ENCODE data around the gene PLB1. TPM values are rescaled to one million over a fixed set of nuclear protein-coding genes. Genes with fewer than 3 reads are reported as not detected.
A peak's percentile ranks its signal among the peaks of the same experiment; 100 is the strongest.

The PLB1 gene
- total RNA-seq, 1 donor from 2014 or later: 1.6 TPM

DNA sequence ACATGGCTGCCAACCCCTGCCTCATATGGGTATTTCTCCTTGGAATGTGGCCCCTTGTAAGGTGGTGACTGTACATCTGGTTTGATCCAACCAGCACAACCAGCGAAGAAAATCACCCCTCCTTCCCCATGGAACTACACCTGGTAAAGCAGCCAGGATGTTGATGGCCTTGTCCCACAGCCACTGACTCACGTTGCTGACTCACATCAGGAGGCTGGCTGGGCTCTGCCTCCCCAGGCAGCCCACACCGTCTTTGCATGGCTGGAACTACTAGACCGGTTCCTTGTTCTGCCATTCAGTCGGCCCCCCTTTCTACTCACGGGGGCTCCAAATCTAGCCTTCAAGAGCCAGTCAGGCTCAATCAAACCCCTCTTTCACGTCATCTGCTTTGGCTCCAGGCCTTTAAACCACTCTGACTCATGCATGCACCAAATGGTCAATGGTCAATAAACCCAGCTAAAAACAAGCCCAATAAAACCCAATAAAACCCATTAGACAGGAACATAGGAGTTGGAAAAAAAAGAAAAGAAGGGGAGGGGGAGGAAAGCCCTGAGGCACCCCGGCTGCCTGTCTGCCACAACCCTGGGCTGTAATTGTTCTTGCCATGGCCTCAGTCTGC, 114.8 kb downstream of the PLB1 start:
- peak; percentile 99 for DNase-seq (ENCODE audit: low read depth)
- Histone ChIP-seq H3K36me3 (ENCODE audit: control insufficient read depth, insufficient read depth, low read length) (no peaks in the 10 kb centered on the region), H3K27me3 (ENCODE audit: control insufficient read depth, insufficient read depth, low read length) (no peaks in the 10 kb centered on the region), H3K4me3 (ENCODE audit: low read depth, low read length) (no peak overlapping the region)
- TF ChIP-seq, protein P1, sequence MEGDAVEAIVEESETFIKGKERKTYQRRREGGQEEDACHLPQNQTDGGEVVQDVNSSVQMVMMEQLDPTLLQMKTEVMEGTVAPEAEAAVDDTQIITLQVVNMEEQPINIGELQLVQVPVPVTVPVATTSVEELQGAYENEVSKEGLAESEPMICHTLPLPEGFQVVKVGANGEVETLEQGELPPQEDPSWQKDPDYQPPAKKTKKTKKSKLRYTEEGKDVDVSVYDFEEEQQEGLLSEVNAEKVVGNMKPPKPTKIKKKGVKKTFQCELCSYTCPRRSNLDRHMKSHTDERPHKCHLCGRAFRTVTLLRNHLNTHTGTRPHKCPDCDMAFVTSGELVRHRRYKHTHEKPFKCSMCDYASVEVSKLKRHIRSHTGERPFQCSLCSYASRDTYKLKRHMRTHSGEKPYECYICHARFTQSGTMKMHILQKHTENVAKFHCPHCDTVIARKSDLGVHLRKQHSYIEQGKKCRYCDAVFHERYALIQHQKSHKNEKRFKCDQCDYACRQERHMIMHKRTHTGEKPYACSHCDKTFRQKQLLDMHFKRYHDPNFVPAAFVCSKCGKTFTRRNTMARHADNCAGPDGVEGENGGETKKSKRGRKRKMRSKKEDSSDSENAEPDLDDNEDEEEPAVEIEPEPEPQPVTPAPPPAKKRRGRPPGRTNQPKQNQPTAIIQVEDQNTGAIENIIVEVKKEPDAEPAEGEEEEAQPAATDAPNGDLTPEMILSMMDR (IDR thresholded peaks at IDR 0.05; ENCODE audit: insufficient read depth, low read length, severe bottlenecking): no peak
- peak; percentile 97 for FAIRE-seq

DNA sequence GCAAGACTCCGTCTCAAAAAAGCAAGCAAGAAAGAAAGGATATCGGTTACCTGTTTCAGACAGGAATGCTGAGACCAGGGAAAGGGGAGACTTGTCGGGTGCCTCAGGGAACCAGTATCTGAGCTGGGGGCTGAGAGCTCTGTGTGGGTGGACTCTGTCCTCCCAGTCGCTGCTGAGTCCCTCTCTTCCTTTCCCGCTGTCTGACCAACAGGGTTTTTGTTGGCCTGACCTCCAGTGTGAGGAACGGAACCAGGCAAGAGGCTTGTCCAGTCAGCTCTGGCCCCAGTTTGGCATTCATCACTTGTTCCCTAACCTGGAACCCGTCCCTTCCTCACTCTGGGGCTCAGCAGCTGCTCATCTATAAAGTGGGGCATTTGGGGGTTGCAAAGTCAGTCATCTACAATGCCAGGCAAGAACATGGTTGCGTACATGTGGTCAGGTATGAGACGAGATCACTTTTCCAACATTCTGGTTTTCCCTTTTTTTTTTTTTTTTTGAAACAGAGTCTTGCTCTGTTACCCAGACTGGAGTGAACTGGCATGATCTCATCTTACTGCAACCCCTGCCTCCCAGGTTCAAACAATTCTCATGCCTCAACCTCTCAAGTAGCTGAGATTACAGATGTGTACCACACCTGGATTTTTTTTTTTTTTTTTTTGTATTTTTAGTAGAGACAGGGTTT, 116.4 kb downstream of the PLB1 start:
- H3K4me3 ChIP-seq (ENCODE audit: low read depth, low read length): no peak overlapping the region
- TF ChIP-seq, protein P1 (IDR thresholded peaks at IDR 0.05; ENCODE audit: insufficient read depth, low read length, severe bottlenecking): no peak
- H3K36me3 ChIP-seq (ENCODE audit: control insufficient read depth, insufficient read depth, low read length): no peaks in the 10 kb centered on the region
- H3K27me3 ChIP-seq (ENCODE audit: control insufficient read depth, insufficient read depth, low read length): no peaks in the 10 kb centered on the region
- DNase-seq (ENCODE audit: low read depth) (peak; percentile 46), FAIRE-seq (no peak)

DNA sequence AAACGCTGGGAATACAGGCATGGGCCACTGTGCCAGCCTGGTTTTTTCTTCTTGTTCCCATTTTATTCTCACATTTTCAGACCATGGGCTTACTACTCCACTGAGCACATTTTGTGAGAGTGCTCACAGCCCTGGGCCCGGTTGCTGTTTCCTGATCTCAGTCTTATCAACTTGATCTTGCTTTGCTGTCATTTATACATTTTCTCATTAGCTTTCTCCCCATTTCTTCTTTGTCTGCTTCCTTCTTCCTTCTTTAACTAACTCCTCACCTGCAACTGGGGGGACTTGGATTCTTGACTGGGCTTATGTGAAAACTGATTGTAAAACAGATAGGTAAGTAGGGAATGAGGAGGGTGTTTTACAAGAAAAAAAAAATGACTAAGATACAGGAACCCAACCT, 117.3 kb downstream of the PLB1 start:
- TF ChIP-seq, protein P1 (IDR thresholded peaks at IDR 0.05; ENCODE audit: insufficient read depth, low read length, severe bottlenecking): no peak
- DNase-seq (ENCODE audit: low read depth): peak; percentile 35
- FAIRE-seq: no peak

DNA sequence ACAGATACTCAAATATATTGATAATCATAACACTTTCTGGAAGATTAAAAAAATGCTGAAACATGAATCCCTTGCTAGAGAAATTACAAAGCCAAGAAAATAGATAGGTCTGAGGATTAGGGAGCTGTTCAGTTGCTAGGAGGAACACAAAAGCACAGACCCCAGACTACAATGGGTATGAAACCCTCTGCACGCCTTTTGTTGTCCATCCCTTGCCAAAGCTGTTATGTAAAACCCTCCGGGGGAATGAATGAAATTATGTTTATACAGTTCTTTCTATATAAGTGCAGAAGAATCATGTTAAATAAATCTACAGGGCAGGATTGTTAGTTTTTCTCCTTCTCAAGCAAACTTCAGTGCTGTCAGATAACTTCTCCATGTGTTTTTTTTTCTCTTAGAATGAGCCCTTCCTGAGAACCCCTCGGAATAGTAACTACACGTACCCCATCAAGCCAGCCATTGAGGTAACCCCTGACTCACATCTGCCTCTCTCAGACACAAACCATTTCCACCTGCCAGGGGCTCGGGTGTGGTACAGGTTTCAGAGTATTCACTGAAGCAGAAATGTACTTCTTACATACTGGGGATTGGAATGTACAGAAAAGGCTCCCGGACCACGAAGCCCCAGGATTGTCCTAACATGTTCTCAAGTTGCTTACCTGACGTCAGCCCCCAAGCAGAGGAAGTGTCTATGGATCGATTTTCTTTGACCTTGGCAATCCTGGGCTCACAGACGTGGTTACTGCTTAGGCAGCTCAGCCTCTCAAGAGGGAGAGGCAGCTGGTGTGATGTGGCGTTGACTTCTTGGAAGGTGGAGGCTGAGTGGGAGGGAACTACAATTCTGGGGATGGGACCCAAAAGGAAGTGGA, 118.0 kb downstream of the PLB1 start:
- H3K4me3 ChIP-seq (ENCODE audit: low read depth, low read length): no peak overlapping the region
- H3K27me3 ChIP-seq (ENCODE audit: control insufficient read depth, insufficient read depth, low read length): no peaks in the 10 kb centered on the region
- FAIRE-seq (peak; percentile 83), DNase-seq (ENCODE audit: low read depth) (peak; percentile 100)
- TF ChIP-seq, protein P1 (IDR thresholded peaks at IDR 0.05; ENCODE audit: insufficient read depth, low read length, severe bottlenecking): no peak
- no peaks in the 10 kb centered on the region for H3K36me3 ChIP-seq (ENCODE audit: control insufficient read depth, insufficient read depth, low read length)

More for the DNA sequence above, 117.3 kb downstream of the PLB1 start:
- Histone ChIP-seq H3K4me3 (ENCODE audit: low read depth, low read length) (no peak overlapping the region), H3K36me3 (ENCODE audit: control insufficient read depth, insufficient read depth, low read length) (no peaks in the 10 kb centered on the region), H3K27me3 (ENCODE audit: control insufficient read depth, insufficient read depth, low read length) (no peaks in the 10 kb centered on the region)

DNA sequence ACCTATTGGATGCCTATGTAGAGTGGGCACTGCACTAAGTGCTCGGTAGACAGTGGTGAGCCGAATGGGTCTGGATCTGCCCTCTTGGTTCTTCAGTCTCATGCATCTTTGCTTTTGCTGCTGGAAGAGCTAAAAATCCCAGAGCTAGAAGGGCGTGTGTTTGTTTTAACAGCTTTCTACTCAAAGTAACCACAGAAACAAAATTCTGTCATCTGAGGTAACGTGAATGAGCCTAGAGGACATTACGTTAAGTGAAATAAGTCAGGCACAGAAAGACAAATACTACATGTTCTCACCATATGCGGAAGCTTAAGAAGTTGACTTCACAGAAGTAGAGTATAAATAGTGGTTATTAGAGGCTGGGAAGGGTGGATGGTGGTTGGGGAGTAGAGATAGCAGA, 119.8 kb downstream of the PLB1 start:
- FAIRE-seq: no peak
- DNase-seq (ENCODE audit: low read depth): peak; percentile 64
- Histone ChIP-seq H3K4me3 (ENCODE audit: low read depth, low read length) (no peak overlapping the region), H3K27me3 (ENCODE audit: control insufficient read depth, insufficient read depth, low read length) (no peaks in the 10 kb centered on the region), H3K36me3 (ENCODE audit: control insufficient read depth, insufficient read depth, low read length) (no peaks in the 10 kb centered on the region)
- TF ChIP-seq, protein P1 (IDR thresholded peaks at IDR 0.05; ENCODE audit: insufficient read depth, low read length, severe bottlenecking): no peak
